Amniotic epithelial cell (primary cell): ENCODE measurements around the gene COMMD3.
A peak's percentile ranks its signal among the peaks of the same experiment; 100 is the strongest.

Experiments
- DNase-seq: peaks from one replicate; pipeline ENCODE4 v3.0.0-alpha.2; 2010; ENCODE audit warnings: low read depth

The COMMD3 gene

DNA sequence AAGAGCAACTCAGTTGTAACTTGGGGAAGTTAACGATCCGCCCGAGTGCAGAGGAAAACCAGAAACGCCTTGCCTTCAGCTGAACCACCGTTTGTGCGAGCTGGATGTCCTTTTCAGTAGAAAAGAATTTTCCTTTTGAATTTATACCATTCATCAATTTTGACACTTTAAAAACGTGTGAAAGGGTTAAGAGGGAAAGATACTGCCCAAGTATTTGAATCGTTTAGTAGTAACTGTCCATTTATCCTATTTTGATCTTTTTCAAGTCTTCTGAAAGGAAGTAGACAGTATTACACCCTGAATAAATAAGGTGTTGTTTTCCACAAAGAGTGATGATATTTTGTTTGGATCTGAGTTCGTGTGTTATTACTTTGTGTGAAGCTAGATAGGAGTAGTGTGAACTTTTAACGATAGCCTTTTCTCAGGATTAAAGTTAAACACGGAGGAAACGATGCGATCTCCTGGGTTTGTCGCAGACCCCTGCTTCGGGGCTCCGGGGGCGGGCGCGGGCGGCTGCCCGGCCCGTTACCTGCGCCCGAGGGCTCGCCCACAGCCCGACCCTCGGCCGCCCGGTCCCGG, 3.9 kb downstream of the COMMD3 start:
- DNase-seq: peak; percentile 24

DNA sequence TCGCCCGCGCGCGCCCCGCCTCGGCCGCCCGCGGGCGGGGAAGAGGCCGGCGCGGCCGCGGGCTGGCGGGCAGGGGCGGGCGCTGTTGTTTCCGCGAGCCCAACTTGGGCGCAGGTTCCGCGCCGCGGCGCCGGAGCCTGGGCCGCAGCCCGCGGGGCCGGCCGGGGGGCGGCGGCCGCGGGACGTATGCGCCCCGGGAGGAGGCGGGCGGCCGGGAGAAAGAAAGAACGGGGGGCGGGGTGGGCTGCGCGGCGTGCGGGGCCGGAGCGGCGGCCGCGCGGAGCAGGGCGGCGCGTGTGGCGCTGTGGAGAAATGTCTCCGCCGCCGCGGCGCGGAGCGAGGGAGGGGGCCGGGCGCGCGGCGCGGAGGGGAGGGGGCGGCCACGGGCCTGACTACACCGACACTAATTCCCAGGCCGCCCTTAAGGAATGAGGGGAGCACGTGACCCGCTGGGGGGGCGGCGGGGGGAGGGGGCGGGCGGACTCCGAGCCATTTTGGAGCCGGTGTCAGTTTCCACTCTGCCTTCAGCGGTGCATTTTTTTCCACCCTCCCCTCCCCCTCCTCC, 4.5 kb downstream of the COMMD3 start, which contains the start of gene BMI1:
Gene BMI1, plus strand, starts transcription at position 509 of the 565 bp plus-strand sequence. CDS start 5,351 bp downstream, outside the sequence.
- peak; percentile 72 for DNase-seq

DNA sequence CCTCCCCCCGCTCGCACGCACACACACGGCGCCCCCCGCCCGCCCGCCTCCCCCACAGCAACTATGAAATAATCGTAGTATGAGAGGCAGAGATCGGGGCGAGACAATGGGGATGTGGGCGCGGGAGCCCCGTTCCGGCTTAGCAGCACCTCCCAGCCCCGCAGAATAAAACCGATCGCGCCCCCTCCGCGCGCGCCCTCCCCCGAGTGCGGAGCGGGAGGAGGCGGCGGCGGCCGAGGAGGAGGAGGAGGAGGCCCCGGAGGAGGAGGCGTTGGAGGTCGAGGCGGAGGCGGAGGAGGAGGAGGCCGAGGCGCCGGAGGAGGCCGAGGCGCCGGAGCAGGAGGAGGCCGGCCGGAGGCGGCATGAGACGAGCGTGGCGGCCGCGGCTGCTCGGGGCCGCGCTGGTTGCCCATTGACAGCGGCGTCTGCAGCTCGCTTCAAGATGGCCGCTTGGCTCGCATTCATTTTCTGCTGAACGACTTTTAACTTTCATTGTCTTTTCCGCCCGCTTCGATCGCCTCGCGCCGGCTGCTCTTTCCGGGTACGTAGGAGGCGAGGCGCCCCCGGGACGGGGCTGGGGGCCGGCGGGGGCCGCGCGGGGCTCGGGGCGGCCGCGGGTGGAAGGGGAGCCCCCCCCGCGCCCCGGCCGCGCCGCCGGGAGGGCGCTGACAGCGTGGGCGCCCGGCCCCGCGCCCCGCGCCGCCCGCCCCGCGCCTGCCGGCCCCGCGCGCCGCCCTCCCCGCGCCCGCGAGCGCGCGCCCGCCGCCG, 5.2 kb downstream of the COMMD3 start:
- peak; percentile 67 for DNase-seq

GRCh38 chr10:22321924-22322640, 5.9 kb downstream of the COMMD3 start:
- no peak for DNase-seq

GRCh38 chr10:22322641-22323160, 6.5 kb downstream of the COMMD3 start:
- DNase-seq: no peak

DNA sequence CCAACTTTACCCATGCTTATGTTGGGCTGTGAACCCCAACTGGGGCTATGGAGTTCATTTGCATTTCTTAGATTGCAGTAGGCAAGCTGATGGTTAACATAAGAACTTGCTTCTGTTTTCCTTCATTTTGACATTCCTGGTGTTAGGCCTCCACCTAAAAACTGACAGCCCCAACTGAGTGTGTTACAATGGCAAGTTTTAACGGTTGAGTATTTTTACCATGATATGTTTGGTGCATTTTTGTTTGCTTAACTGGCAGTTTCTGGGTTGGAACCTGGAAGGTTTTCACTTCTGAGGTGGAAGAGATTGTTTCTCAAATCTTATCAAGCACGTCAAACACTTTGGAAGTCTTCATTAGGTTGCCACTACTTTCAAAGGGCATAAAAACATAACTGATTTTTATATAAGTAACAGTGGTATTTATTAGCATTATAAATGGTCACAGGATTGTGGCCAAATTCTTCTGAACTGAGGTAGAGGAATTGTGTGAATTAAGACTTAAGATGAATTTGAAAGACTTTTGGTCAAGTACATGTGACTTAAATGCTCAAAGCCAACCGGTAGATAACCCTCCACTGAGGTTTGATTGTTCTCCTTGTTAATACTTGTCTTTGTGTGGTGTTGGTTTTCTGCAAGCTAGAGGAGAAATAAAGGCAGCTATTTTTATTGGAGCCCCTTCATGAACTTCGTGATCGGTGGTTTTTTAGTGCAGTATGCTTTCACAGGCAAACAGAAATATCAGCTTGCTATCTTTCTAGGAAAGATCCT, 7.5 kb downstream of the COMMD3 start:
- no peak for DNase-seq

GRCh38 chr10:22324413-22324812, 8.2 kb downstream of the COMMD3 start:
- DNase-seq: no peak

GRCh38 chr10:22324893-22325271, 8.7 kb downstream of the COMMD3 start:
- no peak for DNase-seq

GRCh38 chr10:22325272-22326144, 9.3 kb downstream of the COMMD3 start:
- DNase-seq: peak; percentile 53

DNA sequence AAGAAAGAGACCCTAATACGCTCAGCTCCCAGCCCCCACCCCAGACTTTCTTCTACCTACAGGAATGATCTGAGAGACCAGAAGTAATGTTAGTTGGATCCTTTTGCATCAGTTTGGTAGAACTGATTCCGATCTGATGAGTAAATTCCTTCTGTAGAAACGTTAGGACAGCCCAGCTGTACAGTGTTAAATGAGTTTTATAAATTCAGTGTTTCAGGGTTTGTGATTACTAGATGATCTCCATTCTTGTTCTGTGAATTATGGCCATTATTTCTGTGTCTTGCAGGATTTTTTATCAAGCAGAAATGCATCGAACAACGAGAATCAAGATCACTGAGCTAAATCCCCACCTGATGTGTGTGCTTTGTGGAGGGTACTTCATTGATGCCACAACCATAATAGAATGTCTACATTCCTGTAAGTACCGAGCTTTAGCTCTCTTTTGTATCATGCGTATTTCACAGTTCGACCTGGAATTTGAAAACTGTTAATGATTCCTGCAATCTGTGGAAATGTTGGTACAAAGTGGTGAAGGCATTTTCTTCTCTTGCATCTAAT, 10.0 kb downstream of the COMMD3 start:
- no peak for DNase-seq

DNA sequence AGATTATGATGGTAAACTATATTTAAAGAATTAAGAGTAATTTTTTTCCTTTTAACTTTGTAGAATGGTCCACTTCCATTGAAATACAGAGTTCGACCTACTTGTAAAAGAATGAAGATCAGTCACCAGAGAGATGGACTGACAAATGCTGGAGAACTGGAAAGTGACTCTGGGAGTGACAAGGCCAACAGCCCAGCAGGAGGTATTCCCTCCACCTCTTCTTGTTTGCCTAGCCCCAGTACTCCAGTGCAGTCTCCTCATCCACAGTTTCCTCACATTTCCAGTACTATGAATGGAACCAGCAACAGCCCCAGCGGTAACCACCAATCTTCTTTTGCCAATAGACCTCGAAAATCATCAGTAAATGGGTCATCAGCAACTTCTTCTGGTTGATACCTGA, 13.0 kb downstream of the COMMD3 start:
- no peak for DNase-seq

GRCh38 chr10:22332116-22332692, 16.0 kb downstream of the COMMD3 start:
- DNase-seq: no peak

DNA sequence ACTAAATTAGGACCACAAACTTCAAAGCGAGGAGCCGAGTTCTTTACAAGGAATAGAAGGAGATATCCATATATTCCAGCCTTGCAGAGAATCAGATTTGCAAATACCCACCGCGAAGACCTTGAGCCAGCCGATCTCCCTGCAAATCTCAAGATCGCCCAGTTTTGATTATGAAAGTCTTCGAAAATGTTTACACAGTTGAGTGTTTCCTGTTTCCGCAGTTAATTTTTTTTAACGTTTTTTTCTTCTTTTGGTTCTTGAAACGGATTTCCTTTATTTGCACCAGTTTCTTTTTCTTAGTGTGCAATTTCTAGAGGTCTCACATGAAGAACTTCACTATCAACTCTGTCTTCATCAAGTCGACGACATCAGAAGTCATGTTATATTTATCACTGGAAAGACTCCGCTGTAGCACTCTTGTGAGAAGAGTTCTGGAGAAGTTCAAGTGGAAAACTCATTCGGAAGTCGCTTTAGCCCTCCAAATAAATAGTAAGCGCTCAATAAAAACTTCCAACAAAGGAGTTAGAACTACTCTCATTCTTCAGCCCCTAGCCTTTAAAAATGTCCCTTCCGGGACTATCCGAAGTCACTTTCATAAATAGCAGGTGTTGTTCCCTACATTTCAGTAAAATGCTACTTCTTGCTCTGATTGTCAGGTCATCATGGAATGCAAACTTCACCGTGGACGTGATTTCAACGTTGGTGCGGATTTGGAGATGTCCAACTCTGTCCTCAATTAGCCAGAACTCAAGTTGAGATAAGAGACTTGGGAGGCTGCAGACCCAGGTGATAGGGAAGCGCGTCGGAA, 17.2 kb downstream of the COMMD3 start:
- DNase-seq: no peak

GRCh38 chr10:22333975-22334282, 17.7 kb downstream of the COMMD3 start:
- no peak for DNase-seq

DNA sequence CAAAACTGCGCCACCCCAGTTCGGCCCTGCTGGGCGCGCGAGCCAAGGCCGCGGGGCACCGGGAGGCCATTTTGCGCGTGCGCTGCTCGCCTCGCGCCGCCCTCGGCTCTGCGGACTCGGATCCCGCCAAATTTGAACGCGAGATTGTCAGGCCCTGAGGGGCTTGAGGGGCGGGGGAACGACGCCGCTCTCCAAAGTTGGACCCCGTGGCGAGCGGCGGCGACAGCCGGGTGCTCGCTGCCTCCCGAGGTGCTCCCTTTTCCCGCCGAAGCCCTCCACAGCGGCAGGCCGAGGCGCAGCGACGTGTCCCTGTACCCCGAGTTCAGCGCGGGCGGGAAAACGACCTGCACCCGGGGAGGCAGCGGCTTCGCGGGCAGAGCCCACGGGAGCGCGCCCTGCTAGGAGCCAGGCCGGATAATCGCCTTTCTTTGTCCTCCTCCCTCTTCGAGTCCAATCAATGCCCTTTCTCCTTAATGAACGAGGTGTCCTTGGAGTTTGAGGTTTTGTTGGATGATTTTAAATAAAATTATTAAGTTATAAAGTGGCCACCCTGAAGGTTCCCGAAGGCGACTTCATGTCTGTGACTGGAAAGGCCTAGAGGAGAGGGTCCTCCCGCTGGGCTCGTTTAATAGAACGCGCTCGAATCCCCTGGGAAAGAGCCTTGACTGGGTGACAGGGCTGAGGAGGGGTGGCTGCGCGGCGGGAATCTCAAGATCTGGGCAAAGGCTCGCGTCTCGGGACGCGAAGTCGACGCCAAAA, 18.4 kb downstream of the COMMD3 start:
- DNase-seq: no peak

DNA sequence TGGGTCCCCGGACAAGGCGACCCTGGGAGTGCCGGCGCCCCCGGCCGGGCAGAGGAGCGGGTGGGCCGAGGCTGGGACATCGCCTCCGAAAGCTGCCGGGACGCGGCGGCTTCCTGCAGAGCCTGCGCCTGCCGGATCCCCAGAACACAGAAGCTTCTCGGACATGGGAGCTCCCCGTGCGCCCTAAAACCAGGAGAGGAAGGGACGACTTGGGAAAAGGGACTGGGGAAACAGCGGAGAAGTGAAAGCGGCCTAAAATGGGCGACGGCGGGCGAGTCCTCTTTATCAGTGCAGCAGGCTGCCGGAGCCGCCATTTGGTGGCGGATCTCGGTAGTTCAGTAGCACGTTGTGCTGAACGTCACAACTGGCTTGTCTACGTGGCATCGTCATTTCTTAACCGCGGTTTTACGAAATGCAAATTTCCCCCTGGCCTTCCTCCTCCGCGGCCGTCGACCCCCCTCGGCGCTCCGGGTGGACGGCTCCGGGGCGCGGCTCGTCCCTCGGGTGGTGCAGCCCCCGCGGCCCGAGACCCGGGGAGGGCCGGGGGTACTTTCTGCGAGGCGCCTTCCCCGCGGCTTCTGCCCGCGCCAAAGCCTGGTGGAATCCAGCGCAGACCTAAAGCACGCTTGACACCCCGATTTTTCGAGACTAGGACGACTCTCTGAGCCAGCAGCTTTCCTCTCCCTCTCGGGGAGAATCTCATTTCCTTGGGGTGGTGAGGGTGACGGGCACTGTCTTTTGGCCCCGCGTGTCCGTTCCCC, 19.2 kb downstream of the COMMD3 start:
- DNase-seq: no peak

- no peak for DNase-seq
Observed at GRCh38 chr10:22338185-22338900, 22.2 kb downstream of the COMMD3 start.
